Stomach (tissue), 4 donors: Measurements from ENCODE around the gene ITPKB.

Experiments used
- POLR2A ChIP-seq, 4 donors: fragments of 450-650 bp; IDR thresholded peaks; one replicate each; pipeline ENCODE4 v1.6.1; 2016; ENCODE audit warnings: antibody characterized with exemption in 4 of 4, control low read depth in 2 of 4, mild to moderate bottlenecking in 1 of 4, moderate library complexity in 1 of 4
- POLR2AphosphoS5 ChIP-seq, 3 donors: sonication (generic); formaldehyde crosslinking; IDR thresholded peaks; one replicate each; pipeline ENCODE4 v1.6.1; 2016; ENCODE audit warnings: antibody characterized with exemption in 3 of 3
- TF ChIP-seq, protein P1 (sequence below), 7 experiments: fragments of 450-650 bp in 4 of 7; fragments of 200-600 bp in 3 of 7; sonication (generic) in 3 of 7; IDR thresholded peaks; one replicate each; pipeline ENCODE4 v1.5.1; 2016 to 2019; ENCODE audit warnings: antibody characterized with exemption in 7 of 7, control low read depth in 2 of 7, mild to moderate bottlenecking in 1 of 7

DNA sequence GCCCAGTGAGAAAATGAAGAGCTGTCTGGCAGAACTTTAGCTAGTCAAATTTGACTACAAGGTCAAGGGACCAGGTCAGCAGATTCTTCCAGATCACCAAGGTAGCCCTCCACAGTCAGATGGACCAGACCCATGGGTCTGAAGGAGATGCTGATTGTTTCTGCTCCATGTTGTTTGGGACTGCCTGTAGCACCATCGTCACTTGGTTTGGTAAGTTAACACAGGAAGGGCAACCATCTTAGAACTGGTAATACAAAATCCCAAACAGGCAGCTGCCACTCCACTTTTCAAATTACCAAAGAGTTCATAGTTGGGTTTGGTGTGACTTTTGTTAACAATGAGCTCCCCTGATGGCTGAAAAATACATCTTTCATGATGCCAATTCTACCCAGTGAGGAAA is 9.0 kb downstream of the ITPKB start:
- TF ChIP-seq, protein P1, sequence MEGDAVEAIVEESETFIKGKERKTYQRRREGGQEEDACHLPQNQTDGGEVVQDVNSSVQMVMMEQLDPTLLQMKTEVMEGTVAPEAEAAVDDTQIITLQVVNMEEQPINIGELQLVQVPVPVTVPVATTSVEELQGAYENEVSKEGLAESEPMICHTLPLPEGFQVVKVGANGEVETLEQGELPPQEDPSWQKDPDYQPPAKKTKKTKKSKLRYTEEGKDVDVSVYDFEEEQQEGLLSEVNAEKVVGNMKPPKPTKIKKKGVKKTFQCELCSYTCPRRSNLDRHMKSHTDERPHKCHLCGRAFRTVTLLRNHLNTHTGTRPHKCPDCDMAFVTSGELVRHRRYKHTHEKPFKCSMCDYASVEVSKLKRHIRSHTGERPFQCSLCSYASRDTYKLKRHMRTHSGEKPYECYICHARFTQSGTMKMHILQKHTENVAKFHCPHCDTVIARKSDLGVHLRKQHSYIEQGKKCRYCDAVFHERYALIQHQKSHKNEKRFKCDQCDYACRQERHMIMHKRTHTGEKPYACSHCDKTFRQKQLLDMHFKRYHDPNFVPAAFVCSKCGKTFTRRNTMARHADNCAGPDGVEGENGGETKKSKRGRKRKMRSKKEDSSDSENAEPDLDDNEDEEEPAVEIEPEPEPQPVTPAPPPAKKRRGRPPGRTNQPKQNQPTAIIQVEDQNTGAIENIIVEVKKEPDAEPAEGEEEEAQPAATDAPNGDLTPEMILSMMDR (IDR thresholded peaks at IDR 0.05): no peak
- TF ChIP-seq POLR2A (IDR thresholded peaks at IDR 0.05) (no peak), POLR2AphosphoS5 (IDR thresholded peaks at IDR 0.05) (no peak)
